Effector memory CD4-positive, alpha-beta T cell (primary cell): Measurements from ENCODE around the gene DNTT.
"Not testable (repeated sequence)": the region's sequence is repeated elsewhere in the genome, so short reads cannot be mapped to it uniquely, and the experiment has no call there.

ENCODE experiments used
- DNase-seq, 3 donors: peaks; one replicate each; pipeline ENCODE4 v3.0.0-alpha.2; 2020
- H3K27ac ChIP-seq: 2 replicates; pipeline ENCODE4 v1.7.0; 2013; ENCODE audit warnings: mild to moderate bottlenecking, low read length, moderate library complexity; ENCODE audit not compliant: insufficient read depth, poor library complexity, severe bottlenecking
- H3K27me3 ChIP-seq: replicated peaks from 2 replicates; pipeline ENCODE4 v1.7.0; 2013; ENCODE audit warnings: mild to moderate bottlenecking, low read length; ENCODE audit not compliant: insufficient read depth, control insufficient read depth, poor library complexity, severe bottlenecking
- H3K36me3 ChIP-seq: 2 replicates; pipeline ENCODE4 v1.7.0; 2013; ENCODE audit warnings: mild to moderate bottlenecking, low read length, moderate library complexity; ENCODE audit not compliant: control insufficient read depth, insufficient read depth
- H3K4me1 ChIP-seq: 2 replicates; pipeline ENCODE4 v1.7.0; 2013; ENCODE audit warnings: low read length, mild to moderate bottlenecking; ENCODE audit not compliant: control insufficient read depth, insufficient read depth, poor library complexity, severe bottlenecking
- H3K4me3 ChIP-seq: 2 replicates; pipeline ENCODE4 v1.7.0; 2013; ENCODE audit warnings: low read length, low read depth, mild to moderate bottlenecking; ENCODE audit not compliant: insufficient read depth, poor library complexity, severe bottlenecking
- H3K9me3 ChIP-seq: 2 replicates; pipeline ENCODE4 v1.7.0; 2013; ENCODE audit warnings: mild to moderate bottlenecking, low read length, moderate library complexity; ENCODE audit not compliant: control insufficient read depth

Gene DNTT

DNA sequence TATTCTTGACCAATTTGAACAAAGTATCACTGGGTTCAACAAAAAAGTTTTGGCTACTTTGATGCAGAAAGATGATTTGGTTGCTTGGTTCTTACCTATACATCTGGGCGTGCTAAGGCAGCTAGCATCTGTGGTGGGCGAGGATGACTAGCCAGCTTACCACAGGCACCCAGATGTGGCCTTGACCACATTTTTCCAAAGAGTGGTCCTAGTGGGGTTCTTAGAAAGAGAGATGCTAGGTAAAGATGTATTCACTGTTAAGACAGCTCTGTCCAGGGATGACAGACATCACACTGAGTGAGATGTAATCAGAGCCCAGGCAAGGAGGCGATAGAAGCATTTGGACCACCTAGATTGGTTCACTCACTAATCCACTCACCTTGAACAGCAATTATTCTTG is 785 bp downstream of the DNTT start:
- DNase-seq: no peak

GRCh38 chr10:96306516-96306915 is 2.3 kb downstream of the DNTT start:
- Histone ChIP-seq H3K27ac (no peak overlapping the region), H3K27me3 (no peaks in the 10 kb centered on the region), H3K4me1 (no peaks in the 10 kb centered on the region), H3K4me3 (no peak overlapping the region), H3K9me3 (no peaks in the 10 kb centered on the region), H3K36me3 (no peaks in the 10 kb centered on the region)
- DNase-seq: no peak

More for the DNA sequence above, 785 bp downstream of the DNTT start:
- no peaks in the 10 kb centered on the region for H3K4me1 ChIP-seq
- no peaks in the 10 kb centered on the region for H3K27me3 ChIP-seq
- H3K36me3 ChIP-seq: no peaks in the 10 kb centered on the region
- no peak overlapping the region for H3K4me3 ChIP-seq
- H3K9me3 ChIP-seq: no peaks in the 10 kb centered on the region
- H3K27ac ChIP-seq: no peak overlapping the region

DNA sequence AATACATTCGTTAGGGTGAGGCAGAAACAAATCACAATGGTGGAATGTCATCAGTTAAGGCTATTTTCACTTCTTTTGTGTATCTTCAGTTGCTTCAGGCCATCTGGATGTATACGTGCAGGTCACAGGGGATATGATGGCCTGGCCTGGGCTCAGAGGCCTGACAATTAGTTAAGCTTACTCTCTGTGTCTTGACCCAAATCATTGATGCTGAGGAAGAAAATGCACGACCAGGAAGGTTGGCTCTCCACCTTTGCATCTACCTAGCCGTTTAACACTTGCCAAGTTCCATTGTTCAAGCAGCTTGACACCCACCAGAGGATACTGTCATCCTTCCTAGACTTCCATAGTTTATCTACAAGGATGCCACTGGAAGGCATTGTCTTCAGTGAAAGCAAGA is 4.6 kb downstream of the DNTT start:
- H3K9me3 ChIP-seq, H3K36me3 ChIP-seq, H3K27me3 ChIP-seq, H3K27ac ChIP-seq, H3K4me1 ChIP-seq, H3K4me3 ChIP-seq, DNase-seq: not testable (repeated sequence)

- no peaks in the 10 kb centered on the region for H3K9me3 ChIP-seq
- H3K27me3 ChIP-seq: no peaks in the 10 kb centered on the region
- H3K27ac ChIP-seq: no peak overlapping the region
- H3K36me3 ChIP-seq: no peaks in the 10 kb centered on the region
- no peaks in the 10 kb centered on the region for H3K4me1 ChIP-seq
- no peak overlapping the region for H3K4me3 ChIP-seq
- no peak for DNase-seq
These were observed 5.5 kb downstream of the DNTT start for GRCh38 chr10:96309628-96310320.

DNA sequence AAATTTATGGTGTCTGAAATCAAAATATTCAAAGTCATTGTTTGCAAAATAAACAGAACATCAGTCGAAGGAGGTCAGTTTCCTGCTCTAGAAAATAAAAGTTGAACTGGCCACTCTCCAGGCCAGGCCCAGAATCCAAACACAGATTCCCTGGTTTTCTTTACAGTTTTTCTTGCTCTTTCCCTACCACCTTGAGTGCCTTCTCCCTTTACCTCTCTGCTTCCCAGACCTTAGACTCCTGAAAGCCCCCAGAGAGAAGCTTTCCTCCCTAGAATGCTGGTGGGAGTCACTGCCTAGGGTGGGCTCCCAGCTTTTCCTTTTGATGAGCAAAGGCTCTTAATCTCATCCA is 6.1 kb downstream of the DNTT start:
- no peaks in the 10 kb centered on the region for H3K4me1 ChIP-seq
- no peaks in the 10 kb centered on the region for H3K27me3 ChIP-seq
- DNase-seq: no peak
- H3K4me3 ChIP-seq: no peak overlapping the region
- H3K9me3 ChIP-seq: no peaks in the 10 kb centered on the region
- H3K36me3 ChIP-seq: no peaks in the 10 kb centered on the region
- H3K27ac ChIP-seq: no peak overlapping the region

- H3K27ac ChIP-seq: no peak overlapping the region
- no peak for DNase-seq
- H3K4me1 ChIP-seq: no peaks in the 10 kb centered on the region
- H3K27me3 ChIP-seq: no peaks in the 10 kb centered on the region
- no peaks in the 10 kb centered on the region for H3K36me3 ChIP-seq
- no peak overlapping the region for H3K4me3 ChIP-seq
- H3K9me3 ChIP-seq: no peaks in the 10 kb centered on the region
These were observed 7.0 kb downstream of the DNTT start for GRCh38 chr10:96311180-96311715.

GRCh38 chr10:96313344-96313743 is 9.1 kb downstream of the DNTT start:
- no peak overlapping the region for H3K27ac ChIP-seq
- DNase-seq: no peak
- H3K4me1 ChIP-seq: no peaks in the 10 kb centered on the region
- no peaks in the 10 kb centered on the region for H3K36me3 ChIP-seq
- H3K9me3 ChIP-seq: no peaks in the 10 kb centered on the region
- H3K27me3 ChIP-seq: no peaks in the 10 kb centered on the region
- no peak overlapping the region for H3K4me3 ChIP-seq

GRCh38 chr10:96317067-96317833 is 13.0 kb downstream of the DNTT start:
- DNase-seq: no peak
- H3K27me3 ChIP-seq: no peaks in the 10 kb centered on the region
- no peak overlapping the region for H3K4me3 ChIP-seq
- H3K36me3 ChIP-seq: no peaks in the 10 kb centered on the region
- H3K27ac ChIP-seq: no peak overlapping the region
- no peaks in the 10 kb centered on the region for H3K9me3 ChIP-seq
- no peaks in the 10 kb centered on the region for H3K4me1 ChIP-seq

DNA sequence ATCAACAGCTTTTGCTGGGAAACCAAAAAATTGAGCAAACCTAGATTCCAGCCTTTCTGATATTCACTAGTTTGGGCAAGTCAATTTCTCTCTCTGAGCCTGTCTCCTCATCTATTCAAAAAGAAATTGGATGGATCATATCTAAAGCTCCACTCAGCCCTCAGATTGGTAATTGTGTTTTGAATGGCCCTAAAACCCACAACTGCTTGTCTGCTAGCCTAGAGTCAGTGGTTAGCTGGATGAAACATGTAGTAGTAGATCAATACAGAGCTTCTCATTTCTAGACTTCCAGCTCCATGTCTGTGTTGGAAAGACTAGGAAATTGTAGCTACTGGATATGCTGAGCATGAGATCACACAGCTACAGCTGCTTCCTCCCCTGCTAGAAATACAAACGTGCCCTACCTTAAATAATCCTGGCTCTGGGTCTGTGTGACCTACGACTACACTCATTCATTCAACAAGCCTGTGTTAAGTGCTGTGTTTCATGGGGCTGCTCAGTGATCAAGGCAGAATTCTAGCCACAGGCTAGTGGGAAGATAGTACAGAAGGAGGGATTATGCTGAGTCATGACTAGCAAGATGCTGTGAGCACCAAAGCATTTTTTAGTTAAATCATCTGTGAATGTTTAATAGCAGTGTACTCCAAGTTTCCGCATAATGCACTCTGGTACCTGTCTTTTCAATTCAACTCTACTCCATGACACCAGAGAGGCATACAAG is 15.7 kb downstream of the DNTT start:
- no peak overlapping the region for H3K27ac ChIP-seq
- DNase-seq: no peak
- no peaks in the 10 kb centered on the region for H3K9me3 ChIP-seq
- H3K4me1 ChIP-seq: no peaks in the 10 kb centered on the region
- no peak overlapping the region for H3K4me3 ChIP-seq
- H3K36me3 ChIP-seq: no peaks in the 10 kb centered on the region
- no peaks in the 10 kb centered on the region for H3K27me3 ChIP-seq

DNA sequence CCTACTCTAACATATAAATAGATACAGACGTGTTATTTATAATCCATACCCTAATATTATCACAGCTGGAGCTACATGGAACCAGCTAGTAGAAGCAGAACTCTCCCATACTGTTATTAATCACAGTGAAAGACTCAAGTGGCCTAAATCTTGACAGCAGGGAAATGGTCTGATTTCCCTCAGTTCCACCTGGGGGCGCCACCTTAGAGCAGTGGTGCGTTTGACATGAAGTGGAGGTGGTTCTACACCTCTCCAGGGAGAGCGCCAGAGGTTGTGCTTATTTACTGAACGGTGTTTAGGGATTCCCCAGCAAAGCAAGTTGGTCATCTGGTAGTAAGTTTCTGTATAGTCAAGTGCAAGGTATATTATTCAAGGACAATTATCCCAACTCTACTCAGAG is 17.6 kb downstream of the DNTT start:
- DNase-seq: no peak
- Histone ChIP-seq H3K9me3 (no peaks in the 10 kb centered on the region), H3K4me1 (no peaks in the 10 kb centered on the region), H3K4me3 (no peak overlapping the region), H3K36me3 (no peaks in the 10 kb centered on the region), H3K27ac (no peak overlapping the region), H3K27me3 (no peaks in the 10 kb centered on the region)
